GM21423 (cell line): Measurements from ENCODE around the gene FCHSD2.

Experiments used
- ATAC-seq: cut with Tn5 transposase; IDR thresholded peaks from one replicate; pipeline ENCODE4 v1.9.1; 2021; ENCODE audit warnings: mild to moderate bottlenecking, moderate library complexity; ENCODE audit not compliant: unreplicated experiment

The FCHSD2 gene

DNA sequence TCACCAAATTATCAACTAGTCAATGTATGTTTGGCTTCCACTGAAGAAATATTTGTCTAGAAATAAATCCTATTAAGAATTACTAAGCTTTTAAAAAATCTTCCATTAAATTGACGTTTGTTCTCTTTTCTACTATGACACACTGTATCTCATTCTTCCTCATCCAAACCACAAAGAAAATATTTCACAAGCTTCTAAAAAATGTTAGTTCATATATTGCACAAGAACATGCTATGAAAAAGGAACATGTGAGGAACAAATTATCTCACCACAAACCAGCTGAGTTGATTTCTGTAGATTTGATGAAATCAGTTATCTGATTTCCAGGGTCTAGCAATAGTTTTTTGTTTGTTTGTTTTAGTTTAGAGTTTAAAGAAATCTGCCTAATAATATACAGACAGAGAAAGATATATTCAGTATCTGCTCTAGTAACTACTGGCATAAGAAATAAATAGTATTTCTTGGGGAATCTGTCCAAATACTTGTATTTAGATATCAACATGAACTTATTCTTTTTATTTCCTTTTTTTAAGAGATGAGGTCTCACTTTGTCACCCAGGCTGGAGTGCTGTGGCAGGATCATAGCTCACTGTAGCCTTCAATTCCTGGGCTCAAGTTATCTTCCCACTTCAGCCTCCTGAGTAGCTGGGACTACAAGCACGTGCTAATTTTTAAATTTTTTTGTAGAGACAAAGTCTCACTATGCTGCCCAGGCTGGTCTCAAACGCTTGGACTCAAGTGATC is 166.2 kb downstream of the FCHSD2 start:
- ATAC-seq = no peak

DNA sequence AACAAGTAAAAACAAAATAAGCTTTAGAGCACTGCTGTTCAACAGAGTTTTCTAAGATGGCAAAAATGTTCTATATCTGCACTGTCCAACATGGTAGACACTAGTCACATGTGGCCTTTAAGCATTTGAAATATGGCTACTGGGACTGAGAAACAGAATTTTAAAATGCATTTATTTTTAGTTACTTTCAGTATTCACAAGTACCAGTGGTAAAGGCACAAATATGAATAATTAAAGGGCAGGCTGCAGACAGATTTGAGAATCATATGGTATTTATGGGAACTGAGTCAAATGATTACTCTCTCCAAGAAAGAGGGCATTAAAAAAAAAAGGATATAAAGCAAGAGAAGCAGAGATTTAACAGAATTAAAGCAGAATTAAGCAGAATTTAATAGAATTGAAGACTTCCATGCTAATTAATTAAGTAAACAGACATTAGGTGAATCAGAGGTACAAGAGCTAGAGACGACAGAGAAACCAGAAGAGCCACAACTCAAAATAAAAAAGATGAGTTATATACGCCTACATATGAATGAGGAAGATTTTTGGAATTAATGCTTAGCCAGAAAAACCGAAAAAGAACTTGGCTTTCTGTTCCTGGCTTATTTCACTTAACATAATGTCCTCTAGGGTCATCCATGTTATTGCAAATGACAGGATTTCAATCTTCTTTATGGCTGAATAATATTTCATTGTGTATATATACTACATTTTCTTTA is 167.5 kb downstream of the FCHSD2 start:
- ATAC-seq = no peak

DNA sequence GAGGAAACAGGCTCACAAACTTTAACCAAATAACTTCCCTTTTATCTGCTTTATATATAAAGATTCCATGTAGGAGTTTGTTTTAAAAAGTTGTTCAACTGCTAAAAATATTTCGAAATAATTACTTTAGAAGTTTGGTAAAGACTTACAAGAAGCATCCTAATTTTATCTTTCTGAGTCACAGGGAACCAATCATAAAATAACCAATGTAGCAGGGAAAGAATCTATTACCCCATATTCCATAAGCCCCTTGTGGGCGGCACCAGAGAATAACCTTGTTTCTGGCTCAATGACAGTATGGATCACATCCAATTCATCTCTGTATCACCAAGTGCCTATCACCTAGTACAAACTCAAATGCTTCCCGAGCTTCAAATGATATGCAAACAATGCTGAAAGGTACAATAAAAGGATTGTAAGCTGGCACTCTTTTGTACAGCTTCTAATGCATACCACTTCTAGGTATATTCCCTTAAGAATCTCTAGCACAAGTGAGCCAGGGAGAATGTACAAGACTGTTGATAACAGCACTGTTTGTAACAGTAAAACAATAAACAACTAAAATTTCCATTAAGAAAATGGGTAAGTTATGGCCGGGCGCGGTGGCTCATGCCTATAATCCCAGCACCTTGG is 169.5 kb downstream of the FCHSD2 start:
- ATAC-seq = no peak

DNA sequence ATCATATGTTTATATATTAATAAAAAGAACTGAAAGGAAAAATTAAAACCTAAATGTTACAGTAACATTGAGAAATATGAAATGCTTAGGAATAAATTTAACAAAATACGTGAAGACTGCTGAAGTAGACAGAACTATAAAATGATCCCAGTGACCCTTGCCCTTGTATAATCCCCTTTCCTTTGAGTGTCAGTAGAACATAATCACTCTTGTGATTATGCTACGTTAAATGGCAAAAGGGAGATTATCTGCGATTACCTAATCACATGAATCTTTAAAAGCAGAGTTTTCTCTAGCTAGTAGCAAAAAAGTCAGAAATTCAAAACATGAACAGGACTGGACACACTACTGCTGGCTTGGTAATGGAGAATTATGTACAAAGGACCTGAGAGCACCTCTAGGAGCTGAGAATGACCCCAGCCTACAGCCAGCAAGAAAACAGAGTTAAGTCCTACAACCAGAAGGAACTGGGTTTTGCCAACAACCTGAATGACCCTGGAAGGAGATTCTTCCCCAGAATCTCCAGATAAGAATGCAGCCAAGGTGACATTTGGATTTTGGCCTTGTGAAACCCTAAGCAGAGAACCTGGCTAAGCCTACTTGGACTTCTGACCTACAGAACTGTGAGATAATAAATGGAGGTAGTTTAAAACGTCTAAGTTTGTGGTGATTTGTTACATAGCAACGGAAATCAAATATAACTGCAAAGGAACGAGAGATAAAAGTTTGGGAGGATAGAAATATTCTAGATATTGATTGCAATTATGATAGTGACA is 170.7 kb downstream of the FCHSD2 start:
- ATAC-seq = no peak

DNA sequence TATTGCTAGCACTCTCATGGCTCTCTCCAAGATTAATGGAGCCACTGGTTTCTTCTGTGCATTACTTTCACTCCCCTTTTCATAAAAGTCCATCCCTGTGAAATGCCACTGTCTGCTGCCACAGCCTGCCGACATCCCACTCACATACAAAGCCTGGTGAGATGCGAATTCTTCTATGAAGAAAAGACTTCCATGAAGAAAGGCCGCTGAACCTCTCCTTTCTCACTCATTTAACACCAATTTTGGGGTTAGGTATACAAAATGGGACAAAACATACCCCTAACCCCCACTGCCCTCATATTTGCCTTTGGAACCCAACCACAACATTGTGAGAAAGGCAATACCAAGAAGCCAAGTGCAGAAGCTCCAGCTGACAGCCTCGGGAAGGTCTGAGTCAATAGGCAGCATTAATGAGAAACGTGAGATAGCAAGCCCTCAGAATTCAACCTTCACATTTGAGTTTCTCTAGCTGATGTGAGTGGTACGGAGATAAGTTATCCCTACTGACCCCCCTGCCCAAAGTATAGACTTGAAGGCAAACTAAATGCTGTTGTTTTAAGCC is 171.5 kb downstream of the FCHSD2 start:
- ATAC-seq = no peak

DNA sequence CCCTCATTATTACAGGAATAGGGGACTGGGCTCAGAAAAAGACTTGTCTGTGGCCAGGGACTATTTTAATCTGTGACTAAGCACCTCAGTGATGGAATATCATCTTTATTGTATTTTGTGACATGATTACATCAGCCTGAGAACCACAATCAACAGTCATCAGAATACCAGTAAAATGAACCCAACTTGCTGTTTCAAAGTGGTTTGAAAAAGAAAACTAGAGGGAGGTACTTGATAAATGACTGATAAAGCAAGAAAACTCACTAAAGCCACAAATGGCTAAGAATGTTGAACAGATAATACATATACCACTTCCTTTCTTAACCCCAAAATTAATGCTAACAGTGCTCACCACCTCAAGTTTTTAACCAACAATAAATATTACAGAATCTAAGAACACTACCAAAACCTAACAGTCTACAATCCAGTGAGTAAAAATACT is 172.2 kb downstream of the FCHSD2 start:
- ATAC-seq = no peak

DNA sequence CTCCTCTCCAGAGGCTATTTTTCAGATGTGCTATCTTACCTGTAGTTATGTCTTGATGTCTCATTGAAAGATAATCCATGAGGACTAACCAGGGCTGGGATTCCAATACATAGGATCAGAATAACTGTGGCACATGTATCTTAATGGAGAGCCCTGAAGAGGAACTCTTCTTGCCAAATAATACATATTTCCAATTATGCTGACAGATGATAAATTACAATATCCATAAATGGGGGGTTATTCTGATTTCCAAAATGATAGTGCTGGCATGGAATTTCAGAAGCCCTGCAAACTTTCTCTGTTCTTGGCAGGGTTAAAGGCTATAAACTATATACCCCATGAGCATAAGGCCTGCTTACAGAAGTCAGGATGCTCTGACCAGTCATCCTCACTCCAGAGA is 173.7 kb downstream of the FCHSD2 start:
- ATAC-seq = no peak

DNA sequence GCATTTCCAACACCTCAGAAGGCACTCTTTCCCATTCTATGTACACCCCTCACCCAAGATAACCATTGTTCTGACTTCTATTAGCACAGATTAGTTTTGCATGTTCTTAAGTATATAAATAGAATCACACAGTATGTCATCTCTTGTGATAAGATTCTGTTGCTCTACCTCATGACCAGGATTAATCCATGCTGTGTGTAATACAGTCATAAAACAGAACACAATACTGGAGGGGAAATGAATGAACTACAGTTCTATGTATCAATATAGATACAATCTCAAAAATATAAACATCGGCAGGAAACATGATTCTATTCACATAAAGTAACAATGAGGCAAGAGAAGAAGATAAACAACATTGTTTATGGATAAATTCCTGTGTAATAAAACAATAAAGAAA is 176.4 kb downstream of the FCHSD2 start:
- ATAC-seq = no peak

DNA sequence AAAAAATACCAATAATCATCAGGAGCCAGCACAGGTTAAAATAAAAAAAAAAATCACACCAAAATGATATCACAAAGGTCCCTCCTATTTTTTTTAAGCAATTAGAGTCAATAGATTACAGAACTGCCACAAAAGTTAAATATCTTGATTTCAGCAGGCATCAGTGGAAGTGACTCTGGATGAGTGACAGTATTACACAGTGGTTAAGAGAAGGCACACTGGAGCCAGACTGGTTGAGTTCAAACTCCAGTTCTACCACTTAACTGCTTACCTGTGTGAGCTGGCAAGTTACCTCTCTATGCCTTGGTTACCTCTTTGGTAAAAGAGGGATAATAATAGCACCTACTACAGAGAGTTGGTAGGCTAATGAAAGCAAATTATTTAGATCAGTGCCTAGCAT is 179.4 kb downstream of the FCHSD2 start:
- no peak for ATAC-seq

DNA sequence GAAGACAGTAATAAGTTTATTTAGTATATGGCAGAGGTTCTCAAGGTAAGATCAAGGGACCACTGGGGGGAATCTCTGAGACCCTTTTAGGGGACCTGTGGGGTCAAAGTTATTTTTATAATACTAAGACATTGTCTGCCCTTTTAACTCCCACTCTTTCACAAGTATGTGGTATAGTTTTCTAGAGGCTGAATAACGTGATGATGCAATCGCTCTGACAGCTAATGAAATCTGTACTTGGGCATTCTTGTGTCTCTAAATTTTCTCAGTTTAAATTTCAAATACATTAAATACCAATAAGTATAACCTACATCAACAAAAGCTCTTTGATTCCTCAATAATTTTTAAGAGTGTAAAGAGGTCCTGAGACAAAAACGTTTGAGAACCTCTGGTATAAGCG is 180.0 kb downstream of the FCHSD2 start:
- ATAC-seq = no peak

DNA sequence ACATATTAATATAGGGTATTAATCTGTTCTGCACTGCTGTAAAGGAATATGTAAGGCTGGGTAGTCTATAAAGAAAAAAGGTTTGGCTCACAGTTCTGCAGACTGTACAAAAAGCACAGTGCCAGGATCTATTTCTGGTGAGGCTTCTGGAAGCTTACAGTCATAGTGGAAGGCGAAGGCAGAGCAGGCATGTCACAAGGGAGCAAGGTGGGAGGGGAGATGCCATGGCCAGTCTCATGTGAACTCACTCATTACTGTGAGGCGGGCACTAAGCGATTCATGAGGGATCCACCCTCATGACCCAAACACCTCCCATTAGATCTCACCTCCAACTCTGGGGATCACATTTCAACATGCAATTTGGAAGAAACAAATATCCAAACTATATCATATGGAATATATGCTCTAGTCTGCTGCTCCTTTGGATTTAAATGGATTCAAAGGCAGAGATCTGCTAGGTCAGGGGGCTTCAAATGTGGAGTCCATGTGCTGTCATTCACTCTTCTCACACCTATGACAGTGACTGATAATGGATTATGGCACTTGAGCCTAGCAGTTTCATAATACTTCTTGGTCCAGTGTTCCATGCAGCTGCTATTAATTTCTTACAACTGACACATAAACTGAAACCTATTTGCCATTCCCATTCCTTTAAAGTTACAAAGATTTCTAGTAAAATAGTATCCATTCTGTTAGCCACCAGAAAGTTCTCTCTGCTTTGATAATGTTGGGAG is 182.0 kb downstream of the FCHSD2 start:
- no peak for ATAC-seq

DNA sequence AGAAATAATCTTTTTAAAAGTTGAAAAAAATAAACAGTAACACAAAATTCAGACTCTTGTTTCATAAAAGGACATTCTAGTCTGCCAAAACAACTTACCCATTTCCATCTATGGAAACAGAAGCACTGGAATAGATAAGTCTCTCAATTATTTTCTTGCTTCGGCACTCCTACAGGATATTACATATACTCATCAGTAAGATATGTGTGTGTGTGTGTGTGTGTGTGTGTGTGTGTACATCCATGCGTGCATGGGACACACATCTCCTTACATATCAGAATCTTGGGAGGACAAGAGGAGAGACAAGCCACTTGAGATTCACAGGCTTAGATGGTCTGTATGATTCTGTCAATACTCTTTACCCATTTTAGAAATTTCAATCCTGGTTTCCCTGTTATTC is 183.3 kb downstream of the FCHSD2 start:
- ATAC-seq = no peak

DNA sequence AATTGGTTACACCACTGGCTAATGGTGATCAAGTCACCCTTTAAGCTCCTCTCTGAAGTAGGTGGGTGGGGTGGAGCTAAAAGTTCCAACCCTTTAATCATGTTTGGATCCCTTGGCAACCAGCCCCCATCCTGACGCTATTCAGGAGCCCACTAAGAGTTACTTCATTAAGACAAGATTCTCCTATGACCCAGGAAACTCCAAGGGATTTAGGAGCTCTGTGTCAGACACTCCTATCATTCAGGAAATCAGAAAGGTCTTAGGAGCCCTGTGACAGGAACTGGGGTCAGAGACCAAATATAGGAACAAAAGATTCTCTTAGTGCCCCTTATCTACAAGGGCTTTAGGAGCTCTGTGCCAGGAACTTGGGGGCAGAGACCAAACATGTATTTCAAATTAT is 186.7 kb downstream of the FCHSD2 start:
- no peak for ATAC-seq

DNA sequence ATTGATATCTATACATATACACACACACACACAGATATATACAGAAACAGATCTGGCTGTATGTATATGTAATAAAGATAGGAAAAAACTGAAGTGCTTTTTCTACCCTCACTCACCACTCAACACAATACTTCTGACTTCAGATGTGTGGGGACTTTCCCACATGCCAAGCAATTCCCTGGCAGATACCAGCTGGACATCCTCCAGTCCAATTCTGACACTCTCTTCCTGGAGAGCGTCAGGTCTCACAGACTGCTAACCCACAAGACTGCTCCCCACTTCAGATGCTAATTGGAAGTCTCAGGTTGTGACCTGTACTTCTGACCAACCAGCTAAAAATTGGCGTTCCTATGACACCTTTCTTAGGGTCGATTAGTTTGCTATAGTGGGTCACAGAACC is 187.3 kb downstream of the FCHSD2 start:
- no peak for ATAC-seq

DNA sequence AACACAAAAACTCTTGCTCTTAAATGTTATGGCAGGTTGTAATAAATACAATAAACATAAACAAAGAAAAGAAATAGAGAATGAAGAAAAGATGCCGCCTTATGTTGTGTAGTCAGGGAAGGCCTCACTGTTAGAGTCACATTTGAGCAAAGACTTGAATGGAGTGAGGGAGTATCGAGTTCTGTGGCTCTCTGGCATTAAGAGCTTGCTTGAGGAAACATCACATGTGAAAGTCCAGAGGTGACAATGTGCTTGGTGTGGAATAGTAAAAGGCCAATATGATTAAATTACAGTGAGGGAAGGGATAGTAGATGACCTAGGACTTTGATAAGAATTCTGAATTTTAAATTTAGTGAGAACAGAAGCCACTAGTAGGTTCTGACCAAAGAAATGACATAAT is 188.5 kb downstream of the FCHSD2 start:
- no peak for ATAC-seq

DNA sequence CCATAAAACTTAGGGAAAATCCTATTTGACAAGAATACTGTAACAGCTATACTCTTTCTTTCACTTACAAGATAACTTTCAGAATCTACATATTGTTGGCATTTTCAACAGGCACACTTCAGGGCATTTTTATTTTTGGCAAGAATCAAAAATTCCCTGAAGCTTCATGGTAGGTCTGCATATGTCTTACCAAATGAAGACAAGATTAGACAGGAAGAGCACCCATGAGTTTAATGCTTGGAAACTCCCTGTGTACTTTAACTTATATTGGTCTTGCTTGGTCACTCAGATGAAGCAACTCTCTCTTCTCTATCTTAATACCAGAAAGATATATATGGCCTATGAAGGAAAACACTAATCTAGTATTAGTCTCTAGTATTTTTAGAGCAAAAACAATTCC is 190.2 kb downstream of the FCHSD2 start:
- ATAC-seq = peak; percentile 51

DNA sequence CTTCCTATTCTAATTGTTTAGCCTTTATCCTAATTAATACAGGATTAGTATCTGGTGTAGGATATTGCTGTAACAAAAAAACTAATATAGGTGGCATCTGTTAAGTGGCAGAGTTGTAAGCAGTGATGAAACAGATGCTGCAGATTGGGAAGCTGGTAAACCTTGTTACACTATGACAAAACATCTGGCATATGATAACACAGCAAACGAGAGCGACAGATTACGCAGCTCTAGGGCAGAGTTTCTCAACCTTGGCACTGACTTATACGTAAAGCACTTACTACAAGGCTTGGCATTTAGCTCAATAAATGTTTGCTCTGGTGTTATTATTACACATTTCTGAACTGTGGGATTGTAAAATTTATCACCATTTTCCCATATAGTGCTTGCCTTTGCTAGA is 190.9 kb downstream of the FCHSD2 start:
- ATAC-seq = no peak

DNA sequence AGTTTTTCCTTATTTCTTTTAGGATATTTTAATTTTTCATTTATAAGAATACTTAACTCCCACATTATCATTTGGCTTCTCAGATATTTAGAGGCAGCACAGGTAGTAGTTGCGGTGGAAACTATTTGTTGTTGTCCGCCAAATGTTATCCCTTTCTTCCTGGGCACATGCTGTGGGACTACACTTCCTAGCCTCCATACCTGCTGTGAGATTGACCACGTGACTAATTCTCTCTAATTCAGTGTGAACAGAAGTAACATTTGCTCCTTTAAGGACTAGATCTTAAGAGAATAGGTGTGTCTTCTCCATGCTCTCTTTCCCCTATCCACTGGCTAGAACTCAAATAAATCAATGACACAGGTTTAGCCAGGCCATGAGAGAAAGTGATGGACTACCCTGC is 191.4 kb downstream of the FCHSD2 start:
- ATAC-seq = no peak

DNA sequence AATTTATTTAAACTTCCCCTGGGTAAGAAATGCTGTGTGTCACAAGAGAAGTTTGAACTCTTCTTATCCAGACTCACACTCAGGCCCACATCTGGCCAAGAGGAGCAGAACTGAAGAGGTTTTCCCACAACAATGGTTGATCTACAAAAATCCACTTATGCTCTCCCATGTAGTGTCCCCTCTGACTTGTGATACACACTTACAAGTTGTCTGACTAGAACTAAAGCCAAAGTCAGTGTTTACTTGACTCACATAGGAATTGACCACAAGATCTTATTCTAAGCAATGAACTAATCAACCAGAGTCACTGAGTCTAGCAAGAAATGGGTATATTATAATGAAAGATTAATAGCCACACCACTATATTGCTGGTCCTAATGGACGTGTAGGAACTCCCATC is 194.9 kb downstream of the FCHSD2 start:
- no peak for ATAC-seq

DNA sequence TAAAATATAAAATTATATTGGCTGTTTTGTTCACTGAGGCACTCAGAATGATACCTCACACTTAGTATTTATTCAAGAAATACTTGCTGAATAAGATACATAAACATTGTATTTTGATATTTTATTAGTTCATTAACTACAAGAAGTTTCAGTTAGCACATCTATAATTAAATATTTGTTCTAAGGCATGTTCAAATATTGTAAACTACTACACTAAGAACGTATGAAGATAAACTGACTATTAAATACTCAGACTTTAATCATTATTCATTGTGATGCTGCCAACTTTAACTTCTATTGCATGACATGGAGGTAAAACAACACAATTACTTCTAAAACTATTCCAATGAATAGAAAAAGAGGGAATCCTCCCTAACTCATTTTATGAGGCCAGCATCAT is 198.5 kb downstream of the FCHSD2 start:
- no peak for ATAC-seq
